Endothelial cell of umbilical vein (primary cell): ENCODE results near the gene PKHD1.

Experiments
- CTCF ChIP-seq, 2 donors: IDR thresholded peaks; 1 replicate in 1 of 2; 2 replicates in 1 of 2; pipeline ENCODE4 v1.5.1; 2011; ENCODE audit warnings: low read length in 2 of 2, mild to moderate bottlenecking in 2 of 2, moderate library complexity in 2 of 2, control low read depth in 1 of 2, inconsistent platforms in 1 of 2, low read depth in 1 of 2; ENCODE audit not compliant: insufficient read depth in 1 of 2; ENCODE audit errors: extremely low read depth in 1 of 2
- EZH2 ChIP-seq: IDR thresholded peaks from 2 replicates; pipeline ENCODE4 v1.6.1; 2012; ENCODE audit warnings: borderline replicate concordance, low read depth, mild to moderate bottlenecking, moderate library complexity, low read length, inconsistent platforms; ENCODE audit not compliant: severe bottlenecking
- GATA2 ChIP-seq: IDR thresholded peaks from 2 replicates; pipeline ENCODE4 v1.7.0; 2011; ENCODE audit warnings: low read depth, mild to moderate bottlenecking, moderate library complexity, mixed read lengths, low read length; ENCODE audit not compliant: insufficient read length, insufficient read depth
- JUN ChIP-seq: IDR thresholded peaks from 2 replicates; pipeline ENCODE4 v1.6.1; 2011; ENCODE audit warnings: borderline replicate concordance, low read depth; ENCODE audit not compliant: insufficient read length, insufficient read depth
- MYC ChIP-seq: IDR thresholded peaks from one replicate; pipeline ENCODE4 v1.6.1; 2011; ENCODE audit warnings: mild to moderate bottlenecking, low read depth, low read length
- POLR2A ChIP-seq: IDR thresholded peaks from 2 replicates; pipeline ENCODE4 v1.6.1; 2012; ENCODE audit warnings: low read depth, mild to moderate bottlenecking, control low read depth, low read length
- POLR2AphosphoS5 ChIP-seq: IDR thresholded peaks from 2 replicates; pipeline ENCODE4 v1.6.1; 2012; ENCODE audit warnings: low read depth, mild to moderate bottlenecking, control low read depth, low read length, moderate library complexity; ENCODE audit not compliant: insufficient read depth
- TF ChIP-seq, protein P1 (sequence below): IDR thresholded peaks from 2 replicates; pipeline ENCODE4 v1.6.1; 2011; ENCODE audit not compliant: insufficient read depth, insufficient read length

DNA sequence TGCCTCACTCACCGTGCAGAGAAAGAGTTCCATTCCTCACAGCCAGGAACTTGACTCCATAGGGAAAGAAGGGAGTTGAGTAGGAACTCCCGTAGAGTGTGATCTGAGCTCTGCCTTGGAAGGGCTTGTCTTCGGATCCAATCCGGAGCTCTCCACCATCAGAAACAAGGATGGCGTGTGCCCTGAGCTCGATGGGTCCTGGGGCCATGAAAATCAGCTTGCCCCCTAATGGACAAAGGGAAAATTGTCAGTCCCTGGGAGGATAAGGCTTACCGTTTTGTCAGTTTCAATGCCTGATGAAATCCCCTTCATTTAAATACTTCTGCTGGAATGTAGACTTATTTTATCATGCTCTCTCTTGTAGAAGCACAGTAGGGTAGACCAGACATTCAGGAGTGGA lies 153.3 kb downstream of the PKHD1 start:
- TF ChIP-seq, protein P1, sequence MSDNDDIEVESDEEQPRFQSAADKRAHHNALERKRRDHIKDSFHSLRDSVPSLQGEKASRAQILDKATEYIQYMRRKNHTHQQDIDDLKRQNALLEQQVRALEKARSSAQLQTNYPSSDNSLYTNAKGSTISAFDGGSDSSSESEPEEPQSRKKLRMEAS: no peak
- TF ChIP-seq EZH2: no peak
- peak in 1 of 2 donors; percentile 13 for TF ChIP-seq CTCF (IDR thresholded peaks at IDR 0.05; ENCODE audit: extremely low read depth in 1 of 2, insufficient read depth in 1 of 2, low read depth in 1 of 2, low read length in 2 of 2)
- TF ChIP-seq POLR2A: no peak
- no peak for TF ChIP-seq POLR2AphosphoS5
- no peak for TF ChIP-seq GATA2
- no peak for TF ChIP-seq JUN
- TF ChIP-seq MYC: no peak
